Measurements from ENCODE around the gene TRIM61.

GRCh38 chr4:164989471-164989870, 12.0 kb upstream of the TRIM61 start:
- TF ChIP-seq CTCF (IDR thresholded peaks at IDR 0.05) (no peak), POLR2AphosphoS5 (IDR thresholded peaks at IDR 0.05) (no peak), POLR2A (IDR thresholded peaks at IDR 0.05) (no peak)

Data from prostate gland (tissue), 2 donors.